ENCODE data around the gene ATP8A2.
"Not testable (repeated sequence)": the region's sequence is repeated elsewhere in the genome, so short reads cannot be mapped to it uniquely, and the experiment has no call there.

ATP8A2 gene

DNA sequence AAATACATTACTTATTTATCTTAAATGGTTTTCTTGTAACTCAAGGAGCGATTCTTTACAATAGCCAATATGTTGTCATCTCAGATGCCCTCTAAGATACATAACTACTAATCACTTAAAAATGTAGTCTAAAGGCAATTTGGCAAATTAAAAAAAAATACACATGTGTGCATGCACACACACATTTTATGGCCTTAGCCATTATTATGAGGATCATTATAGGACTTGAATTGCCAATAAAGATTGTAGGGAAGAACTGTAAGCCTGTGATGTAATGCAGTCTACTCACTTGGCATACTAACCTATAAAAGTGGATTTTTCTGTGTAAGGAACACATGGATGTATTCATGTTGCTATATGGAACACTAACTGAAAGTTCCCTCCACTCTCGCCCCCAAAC is 405.7 kb downstream of the ATP8A2 start:
- TF ChIP-seq, protein P1, sequence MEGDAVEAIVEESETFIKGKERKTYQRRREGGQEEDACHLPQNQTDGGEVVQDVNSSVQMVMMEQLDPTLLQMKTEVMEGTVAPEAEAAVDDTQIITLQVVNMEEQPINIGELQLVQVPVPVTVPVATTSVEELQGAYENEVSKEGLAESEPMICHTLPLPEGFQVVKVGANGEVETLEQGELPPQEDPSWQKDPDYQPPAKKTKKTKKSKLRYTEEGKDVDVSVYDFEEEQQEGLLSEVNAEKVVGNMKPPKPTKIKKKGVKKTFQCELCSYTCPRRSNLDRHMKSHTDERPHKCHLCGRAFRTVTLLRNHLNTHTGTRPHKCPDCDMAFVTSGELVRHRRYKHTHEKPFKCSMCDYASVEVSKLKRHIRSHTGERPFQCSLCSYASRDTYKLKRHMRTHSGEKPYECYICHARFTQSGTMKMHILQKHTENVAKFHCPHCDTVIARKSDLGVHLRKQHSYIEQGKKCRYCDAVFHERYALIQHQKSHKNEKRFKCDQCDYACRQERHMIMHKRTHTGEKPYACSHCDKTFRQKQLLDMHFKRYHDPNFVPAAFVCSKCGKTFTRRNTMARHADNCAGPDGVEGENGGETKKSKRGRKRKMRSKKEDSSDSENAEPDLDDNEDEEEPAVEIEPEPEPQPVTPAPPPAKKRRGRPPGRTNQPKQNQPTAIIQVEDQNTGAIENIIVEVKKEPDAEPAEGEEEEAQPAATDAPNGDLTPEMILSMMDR (IDR thresholded peaks at IDR 0.05), result no peak
- Histone ChIP-seq H3K27me3 (no peaks in the 10 kb centered on the region), H3K9me3 (no peaks in the 10 kb centered on the region), H3K36me3 (no peaks in the 10 kb centered on the region), H3K4me1 (ENCODE audit: control insufficient read depth in 1 of 2, insufficient read depth in 1 of 2, low read depth in 1 of 2, low read length in 1 of 2) (no peaks in the 10 kb centered on the region), H3K27ac (no peak overlapping the region), H3K4me3 (ENCODE audit: low read depth in 1 of 2, low read length in 1 of 2) (no peak overlapping the region)

DNA sequence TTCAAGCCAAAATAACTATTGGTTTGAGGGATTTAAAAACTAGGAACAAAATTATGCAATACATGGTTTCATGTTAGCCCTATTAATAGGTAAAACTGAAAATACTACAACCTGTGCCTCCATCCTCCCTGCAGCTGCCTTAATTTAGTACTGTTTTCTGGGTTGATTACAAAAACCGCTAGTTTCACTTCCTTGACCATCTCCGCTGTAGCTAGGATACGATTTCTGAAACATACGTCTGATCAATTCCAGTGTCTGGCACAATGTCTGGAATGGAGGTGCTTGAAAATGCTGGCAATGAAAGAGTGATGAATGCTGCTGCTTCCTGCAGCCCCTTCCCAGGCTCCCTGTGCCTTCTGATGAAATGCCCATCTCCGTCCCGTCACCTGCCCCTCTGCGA is 406.6 kb downstream of the ATP8A2 start:
- Histone ChIP-seq H3K27ac (no peak overlapping the region), H3K4me1 (ENCODE audit: control insufficient read depth in 1 of 2, insufficient read depth in 1 of 2, low read depth in 1 of 2, low read length in 1 of 2) (no peaks in the 10 kb centered on the region), H3K4me3 (ENCODE audit: low read depth in 1 of 2, low read length in 1 of 2) (no peak overlapping the region), H3K27me3 (no peaks in the 10 kb centered on the region), H3K36me3 (no peaks in the 10 kb centered on the region), H3K9me3 (no peaks in the 10 kb centered on the region)
- TF ChIP-seq, protein P1 (IDR thresholded peaks at IDR 0.05), result no peak

DNA sequence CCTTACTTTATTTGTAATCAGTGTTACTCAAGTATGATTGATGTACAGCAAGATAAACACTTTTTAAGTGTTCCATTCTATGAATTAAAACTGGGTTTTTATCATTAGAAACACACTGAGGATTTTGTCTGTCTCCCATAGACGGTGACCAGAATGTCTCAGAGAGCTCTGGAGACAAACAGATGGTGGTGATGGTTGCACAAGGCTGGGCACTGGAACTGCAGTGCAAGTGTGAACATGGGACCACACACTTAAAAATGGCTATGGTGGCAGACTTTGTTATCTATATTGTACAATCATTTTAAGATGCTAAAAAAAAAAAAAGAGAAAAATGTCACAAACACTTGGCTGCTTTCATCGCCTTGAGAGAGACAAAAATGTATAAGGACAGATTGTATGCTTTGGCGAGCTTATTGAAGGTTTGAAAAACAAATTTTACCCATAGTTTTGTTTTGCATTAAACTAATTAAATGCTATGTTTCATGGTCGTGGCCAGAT is 407.1 kb downstream of the ATP8A2 start:
- no peaks in the 10 kb centered on the region for H3K27me3 ChIP-seq

DNA sequence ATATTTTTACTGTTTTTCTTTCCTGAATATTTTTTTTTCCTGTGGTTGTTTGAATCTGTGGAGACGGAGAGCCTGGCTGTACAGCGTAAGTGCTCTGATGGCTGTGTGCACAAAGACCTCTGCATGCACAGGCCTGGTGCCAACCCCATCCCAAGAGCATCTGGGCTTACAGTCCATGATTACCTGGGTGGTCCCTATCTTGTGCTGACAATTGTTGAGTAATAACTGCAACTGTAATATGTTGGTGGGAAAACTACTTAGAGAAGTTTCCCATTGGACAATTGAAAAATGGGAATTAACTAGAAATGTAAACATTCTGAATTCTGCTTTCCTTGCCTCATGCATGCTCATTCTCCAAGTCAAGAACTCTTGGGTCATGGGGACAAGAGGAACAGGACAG is 411.3 kb downstream of the ATP8A2 start:
- no peaks in the 10 kb centered on the region for H3K36me3 ChIP-seq
- no peak overlapping the region for H3K27ac ChIP-seq

More for the DNA sequence above, 407.1 kb downstream of the ATP8A2 start:
- H3K4me3 ChIP-seq (ENCODE audit: low read depth in 1 of 2, low read length in 1 of 2), result no peak overlapping the region
- H3K9me3 ChIP-seq, result no peaks in the 10 kb centered on the region
- no peaks in the 10 kb centered on the region for H3K4me1 ChIP-seq (ENCODE audit: control insufficient read depth in 1 of 2, insufficient read depth in 1 of 2, low read depth in 1 of 2, low read length in 1 of 2)
- H3K27ac ChIP-seq, result no peak overlapping the region
- TF ChIP-seq, protein P1 (IDR thresholded peaks at IDR 0.05), result no peak
- no peaks in the 10 kb centered on the region for H3K36me3 ChIP-seq

DNA sequence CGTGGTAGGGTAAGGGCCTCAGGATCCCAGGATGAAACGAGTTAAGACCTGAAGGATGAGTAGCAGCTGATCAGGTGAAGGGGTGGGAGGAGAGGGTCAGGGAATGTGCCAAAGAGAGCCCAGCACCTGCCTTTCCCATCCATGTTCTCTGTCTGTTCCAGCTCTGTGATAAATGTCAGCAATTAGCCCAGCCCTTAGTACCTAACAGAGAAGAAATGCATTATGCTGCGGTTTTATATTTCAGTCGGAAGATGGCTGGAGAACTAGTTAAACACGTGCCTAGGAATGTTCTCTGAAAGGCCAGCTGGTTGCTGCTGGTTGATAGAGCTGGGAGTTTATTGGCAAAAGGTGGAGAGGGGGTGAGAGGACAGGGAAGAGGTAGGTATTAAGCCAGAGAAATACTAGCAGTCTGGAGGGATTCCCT is 411.8 kb downstream of the ATP8A2 start:
- TF ChIP-seq, protein P1 (IDR thresholded peaks at IDR 0.05), result no peak
- Histone ChIP-seq H3K4me1 (ENCODE audit: control insufficient read depth in 1 of 2, insufficient read depth in 1 of 2, low read depth in 1 of 2, low read length in 1 of 2) (no peaks in the 10 kb centered on the region), H3K4me3 (ENCODE audit: low read depth in 1 of 2, low read length in 1 of 2) (no peak overlapping the region)

More for the DNA sequence above, 411.3 kb downstream of the ATP8A2 start:
- TF ChIP-seq, protein P1 (IDR thresholded peaks at IDR 0.05), result no peak
- H3K27me3 ChIP-seq, result no peaks in the 10 kb centered on the region
- no peaks in the 10 kb centered on the region for H3K4me1 ChIP-seq (ENCODE audit: control insufficient read depth in 1 of 2, insufficient read depth in 1 of 2, low read depth in 1 of 2, low read length in 1 of 2)
- H3K4me3 ChIP-seq (ENCODE audit: low read depth in 1 of 2, low read length in 1 of 2), result no peak overlapping the region
- H3K9me3 ChIP-seq, result no peaks in the 10 kb centered on the region

DNA sequence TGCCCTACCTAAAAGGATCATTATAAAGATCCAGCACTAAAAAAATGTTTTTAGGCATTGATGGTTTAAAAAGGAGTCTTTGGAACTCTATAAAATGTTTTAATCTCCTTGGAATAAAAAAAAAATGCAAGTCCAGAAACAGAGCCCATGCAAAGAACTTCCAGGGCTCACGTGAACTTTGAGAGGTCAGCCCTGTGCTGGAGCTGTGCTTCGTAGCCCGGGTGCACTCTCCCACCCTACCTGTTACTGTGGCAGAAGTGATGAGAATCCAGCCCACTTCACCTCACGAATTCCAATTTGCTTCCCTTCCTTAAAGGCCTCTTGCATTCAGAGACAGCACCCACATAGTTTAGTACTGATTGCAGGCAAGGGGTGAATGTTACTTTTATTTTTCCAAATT is 412.3 kb downstream of the ATP8A2 start:
- no peak overlapping the region for H3K27ac ChIP-seq
- TF ChIP-seq, protein P1 (IDR thresholded peaks at IDR 0.05), result no peak
- H3K36me3 ChIP-seq, result no peaks in the 10 kb centered on the region
- H3K4me3 ChIP-seq (ENCODE audit: low read depth in 1 of 2, low read length in 1 of 2), result no peak overlapping the region
- no peaks in the 10 kb centered on the region for H3K27me3 ChIP-seq
- H3K4me1 ChIP-seq (ENCODE audit: control insufficient read depth in 1 of 2, insufficient read depth in 1 of 2, low read depth in 1 of 2, low read length in 1 of 2), result no peaks in the 10 kb centered on the region
- no peaks in the 10 kb centered on the region for H3K9me3 ChIP-seq

More for the DNA sequence above, 411.8 kb downstream of the ATP8A2 start:
- Histone ChIP-seq H3K9me3 (no peaks in the 10 kb centered on the region), H3K27ac (no peak overlapping the region), H3K36me3 (no peaks in the 10 kb centered on the region), H3K27me3 (no peaks in the 10 kb centered on the region)

DNA sequence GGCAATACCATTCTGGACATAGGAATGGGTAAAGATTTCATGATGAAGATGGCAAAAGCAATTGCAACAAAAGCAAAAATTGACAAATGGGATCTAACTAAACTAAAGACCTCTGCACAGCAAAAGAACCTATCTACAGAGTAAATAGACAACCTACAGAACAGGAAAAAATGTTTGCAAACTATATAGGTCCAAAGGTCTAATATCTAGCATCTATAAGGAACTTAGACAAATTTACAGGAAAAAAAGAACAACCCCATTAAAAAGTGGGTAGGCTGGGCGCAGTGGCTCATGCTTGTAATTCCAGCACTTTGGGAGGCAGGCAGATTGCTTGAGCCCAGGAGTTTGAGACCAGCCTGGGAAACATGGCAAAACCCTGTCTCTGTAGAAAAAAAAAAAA is 418.4 kb downstream of the ATP8A2 start:
- not testable (repeated sequence) for H3K36me3 ChIP-seq; H3K27me3 ChIP-seq; H3K27ac ChIP-seq; H3K4me1 ChIP-seq (ENCODE audit: control insufficient read depth in 1 of 2, insufficient read depth in 1 of 2, low read depth in 1 of 2, low read length in 1 of 2); H3K9me3 ChIP-seq; H3K4me3 ChIP-seq (ENCODE audit: low read depth in 1 of 2, low read length in 1 of 2)

All from neutrophil (primary cell).